ENCODE data around the gene ARL6IP6.

DNA sequence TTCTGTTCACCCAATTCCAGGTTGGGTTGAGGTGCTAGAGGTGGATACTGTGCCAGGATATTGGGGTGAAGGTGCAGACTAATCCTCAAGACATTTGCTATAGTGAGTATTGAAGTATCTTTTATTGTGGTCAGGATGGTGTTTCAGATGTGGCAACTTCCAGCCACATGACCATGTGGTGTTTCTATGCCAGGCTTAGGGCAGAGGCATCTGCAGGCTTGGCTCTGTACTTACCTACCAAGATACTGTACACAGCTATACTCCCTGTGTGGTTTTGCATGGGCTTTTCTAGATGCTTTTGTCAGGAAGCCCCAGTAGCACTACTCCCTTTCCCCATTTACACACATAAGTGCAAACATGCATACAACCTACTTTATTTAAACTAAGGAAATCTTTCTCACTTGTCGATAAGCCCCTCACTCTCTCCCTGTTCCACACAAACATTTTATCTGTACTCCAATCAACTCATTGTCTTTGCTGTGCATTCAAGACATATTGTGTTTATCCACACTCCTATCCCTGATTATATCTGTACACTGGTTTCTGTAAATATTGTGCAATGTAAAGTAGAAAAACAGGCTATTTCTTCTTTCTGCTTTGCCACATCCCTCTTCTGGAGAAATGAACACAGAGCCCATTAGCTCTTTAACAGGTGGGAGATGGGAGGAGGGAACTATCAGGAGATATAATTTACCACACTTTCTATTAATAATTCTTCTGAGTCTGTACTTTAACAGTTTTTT is 12.3 kb downstream of the ARL6IP6 start:
- TF ChIP-seq, protein P1, sequence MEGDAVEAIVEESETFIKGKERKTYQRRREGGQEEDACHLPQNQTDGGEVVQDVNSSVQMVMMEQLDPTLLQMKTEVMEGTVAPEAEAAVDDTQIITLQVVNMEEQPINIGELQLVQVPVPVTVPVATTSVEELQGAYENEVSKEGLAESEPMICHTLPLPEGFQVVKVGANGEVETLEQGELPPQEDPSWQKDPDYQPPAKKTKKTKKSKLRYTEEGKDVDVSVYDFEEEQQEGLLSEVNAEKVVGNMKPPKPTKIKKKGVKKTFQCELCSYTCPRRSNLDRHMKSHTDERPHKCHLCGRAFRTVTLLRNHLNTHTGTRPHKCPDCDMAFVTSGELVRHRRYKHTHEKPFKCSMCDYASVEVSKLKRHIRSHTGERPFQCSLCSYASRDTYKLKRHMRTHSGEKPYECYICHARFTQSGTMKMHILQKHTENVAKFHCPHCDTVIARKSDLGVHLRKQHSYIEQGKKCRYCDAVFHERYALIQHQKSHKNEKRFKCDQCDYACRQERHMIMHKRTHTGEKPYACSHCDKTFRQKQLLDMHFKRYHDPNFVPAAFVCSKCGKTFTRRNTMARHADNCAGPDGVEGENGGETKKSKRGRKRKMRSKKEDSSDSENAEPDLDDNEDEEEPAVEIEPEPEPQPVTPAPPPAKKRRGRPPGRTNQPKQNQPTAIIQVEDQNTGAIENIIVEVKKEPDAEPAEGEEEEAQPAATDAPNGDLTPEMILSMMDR (IDR thresholded peaks at IDR 0.05), result no peak
- TF ChIP-seq POLR2A (IDR thresholded peaks at IDR 0.05), result no peak
